GM12891 (cell line): ENCODE measurements around the gene CYP51A1.

Experiments used
- PAX5 ChIP-seq: IDR thresholded peaks from 2 replicates; pipeline ENCODE4 v1.6.1; 2011; ENCODE audit warnings: low read length, moderate library complexity, mild to moderate bottlenecking; ENCODE audit not compliant: insufficient read depth, severe bottlenecking
- POLR2A ChIP-seq: IDR thresholded peaks from 2 replicates; pipeline ENCODE4 v1.6.1; 2011; ENCODE audit warnings: low read depth, low read length, control low read depth
- POLR2AphosphoS5 ChIP-seq: IDR thresholded peaks from 2 replicates; pipeline ENCODE4 v1.6.1; 2011; ENCODE audit warnings: low read depth, low read length, control low read depth
- POU2F2 ChIP-seq: IDR thresholded peaks from 2 replicates; pipeline ENCODE4 v1.6.1; 2011; ENCODE audit warnings: low read depth, mild to moderate bottlenecking, control low read depth, low read length, moderate library complexity
- SPI1 ChIP-seq: IDR thresholded peaks from 2 replicates; pipeline ENCODE4 v1.6.1; 2011; ENCODE audit warnings: low read depth, low read length, control low read depth
- TAF1 ChIP-seq: IDR thresholded peaks from 2 replicates; pipeline ENCODE4 v1.6.1; 2011; ENCODE audit warnings: low read depth, low read length, control low read depth

DNA sequence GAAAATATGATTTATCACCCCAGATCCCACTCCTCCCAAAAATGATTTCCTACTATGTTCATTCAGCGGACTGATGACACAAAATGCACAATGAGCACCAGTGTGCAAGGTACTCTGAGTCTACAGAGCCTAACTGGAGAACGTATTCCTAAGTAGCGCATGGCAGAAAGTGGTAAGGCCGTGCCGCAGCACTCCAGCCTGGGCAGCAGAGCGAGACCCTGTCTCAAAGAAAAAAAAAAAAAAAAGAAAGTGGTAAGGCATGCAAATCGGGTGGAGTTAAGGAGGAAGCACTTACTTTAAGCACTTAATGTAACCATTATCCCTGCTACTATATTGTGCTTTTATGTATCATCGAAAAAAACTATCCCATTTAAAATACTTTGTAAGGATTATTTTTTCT lies 25.5 kb downstream of the CYP51A1 start:
- TF ChIP-seq POLR2A = no peak
- no peak for TF ChIP-seq POLR2AphosphoS5
- TF ChIP-seq POU2F2 = no peak
- TF ChIP-seq TAF1 = no peak
- TF ChIP-seq PAX5 = no peak
- TF ChIP-seq SPI1 = no peak
